HAP-1 (cell line): ENCODE results near the gene LAMC2.
A peak's percentile ranks its signal among the peaks of the same experiment; 100 is the strongest.

ENCODE experiments used
- DNase-seq, 2 experiments: peaks; one replicate each; pipeline ENCODE4 v3.0.0-alpha.2; 2016 to 2020; ENCODE audit warnings: low spot score in 2 of 2
- H3K27me3 ChIP-seq: fragments of 250-450 bp; sonication (Bioruptor Pico); 2 replicates; pipeline ENCODE4 v1.5.1; 2020; ENCODE audit warnings: low read depth, mild to moderate bottlenecking, moderate library complexity
- H3K36me3 ChIP-seq: fragments of 250-450 bp; sonication (Bioruptor Pico); replicated peaks from 2 replicates; pipeline ENCODE4 v1.5.1; 2020; ENCODE audit warnings: mild to moderate bottlenecking
- H3K4me1 ChIP-seq: fragments of 250-450 bp; sonication (Bioruptor Pico); 2 replicates; pipeline ENCODE4 v1.5.1; 2020; ENCODE audit warnings: mild to moderate bottlenecking
- H3K4me3 ChIP-seq: fragments of 250-450 bp; sonication (Bioruptor Pico); 2 replicates; pipeline ENCODE4 v1.5.1; 2020; ENCODE audit warnings: mild to moderate bottlenecking, moderate library complexity
- H3K9me3 ChIP-seq: fragments of 250-450 bp; sonication (Bioruptor Pico); 2 replicates; pipeline ENCODE4 v1.5.1; 2020; ENCODE audit warnings: mild to moderate bottlenecking, moderate library complexity
- in situ Hi-C: fragments of 300-500 bp; cut with MboI; formaldehyde crosslinking; loops from 3 replicates; pipeline ENCODE4 v1.14.3; 2020; ENCODE audit warnings: low sequenced_read_pairs, inconsistent platforms, mixed read lengths

Gene LAMC2

GRCh38 chr1:183248989-183249691 lies 63.1 kb downstream of the LAMC2 start:
- no peak for DNase-seq
- Histone ChIP-seq H3K4me3 (no peak overlapping the region), H3K36me3 (no peaks in the 10 kb centered on the region), H3K9me3 (peaks cover 4% of the 10 kb centered on the region; the same call in 1 of the 2 replicates), H3K4me1 (no peaks in the 10 kb centered on the region), H3K27me3 (peaks cover 3% of the 10 kb centered on the region; the same call in 1 of the 2 replicates)
- in situ Hi-C loops, result loop anchor here (25.0 kb wide), 1 partner anchor 287 kb away; the partner anchor contains the start of gene SHCBP1L

- H3K4me3 ChIP-seq, result no peak overlapping the region
- no peak for DNase-seq
- peaks cover 4% of the 10 kb centered on the region; the same call in 1 of the 2 replicates for H3K9me3 ChIP-seq
- peaks cover 3% of the 10 kb centered on the region; the same call in 1 of the 2 replicates for H3K27me3 ChIP-seq
- no peaks in the 10 kb centered on the region for H3K4me1 ChIP-seq
- no peaks in the 10 kb centered on the region for H3K36me3 ChIP-seq
- in situ Hi-C loops, result loop anchor here (25.0 kb wide), 1 partner anchor 288 kb away; the partner anchor contains the start of gene SHCBP1L
Measured at GRCh38 chr1:183249941-183250452, 63.9 kb downstream of the LAMC2 start.

- DNase-seq, result no peak
- in situ Hi-C loops, result no loop called here
- Histone ChIP-seq H3K4me3 (no peak overlapping the region), H3K4me1 (no peaks in the 10 kb centered on the region), H3K9me3 (peaks cover 4% of the 10 kb centered on the region; the same call in 1 of the 2 replicates), H3K27me3 (peaks cover 3% of the 10 kb centered on the region; the same call in 1 of the 2 replicates), H3K36me3 (no peaks in the 10 kb centered on the region)
Measured at GRCh38 chr1:183251101-183251958, 65.3 kb downstream of the LAMC2 start.

GRCh38 chr1:183251959-183252450 lies 65.9 kb downstream of the LAMC2 start:
- in situ Hi-C loops, result no loop called here
- peaks cover 3% of the 10 kb centered on the region; the same call in 1 of the 2 replicates for H3K27me3 ChIP-seq
- no peak overlapping the region for H3K4me3 ChIP-seq
- no peak for DNase-seq
- peaks cover 4% of the 10 kb centered on the region; the same call in 1 of the 2 replicates for H3K9me3 ChIP-seq
- no peaks in the 10 kb centered on the region for H3K36me3 ChIP-seq
- no peaks in the 10 kb centered on the region for H3K4me1 ChIP-seq

GRCh38 chr1:183255073-183255472 lies 69.0 kb downstream of the LAMC2 start:
- peaks cover 2% of the 10 kb centered on the region; the same call in 1 of the 2 replicates for H3K9me3 ChIP-seq
- in situ Hi-C loops, result no loop called here
- no peaks in the 10 kb centered on the region; the same call in 1 of the 2 replicates for H3K27me3 ChIP-seq
- no peak for DNase-seq
- no peaks in the 10 kb centered on the region for H3K4me1 ChIP-seq
- H3K36me3 ChIP-seq, result no peaks in the 10 kb centered on the region
- no peak overlapping the region for H3K4me3 ChIP-seq

GRCh38 chr1:183259924-183260323 lies 73.9 kb downstream of the LAMC2 start:
- Histone ChIP-seq H3K27me3 (peaks cover 3% of the 10 kb centered on the region), H3K4me1 (no peaks in the 10 kb centered on the region), H3K9me3 (no peaks in the 10 kb centered on the region), H3K4me3 (no peak overlapping the region), H3K36me3 (no peaks in the 10 kb centered on the region)
- DNase-seq, result no peak
- in situ Hi-C loops, result no loop called here

- H3K9me3 ChIP-seq, result no peaks in the 10 kb centered on the region
- no peaks in the 10 kb centered on the region for H3K4me1 ChIP-seq
- no peaks in the 10 kb centered on the region for H3K36me3 ChIP-seq
- no peak for DNase-seq
- H3K27me3 ChIP-seq, result peaks cover 3% of the 10 kb centered on the region
- no peak overlapping the region for H3K4me3 ChIP-seq
- in situ Hi-C loops, result no loop called here
Measured at GRCh38 chr1:183262628-183263200, 76.7 kb downstream of the LAMC2 start.

GRCh38 chr1:183263886-183264602 lies 78.0 kb downstream of the LAMC2 start:
- no peak for DNase-seq
- in situ Hi-C loops, result no loop called here
- no peaks in the 10 kb centered on the region for H3K4me1 ChIP-seq
- H3K4me3 ChIP-seq, result no peak overlapping the region
- H3K27me3 ChIP-seq, result peaks cover 3% of the 10 kb centered on the region; the same call in 1 of the 2 replicates
- H3K9me3 ChIP-seq, result no peaks in the 10 kb centered on the region
- no peaks in the 10 kb centered on the region for H3K36me3 ChIP-seq

GRCh38 chr1:183267646-183268431 lies 81.8 kb downstream of the LAMC2 start:
- in situ Hi-C loops, result no loop called here
- DNase-seq, result no peak
- no peaks in the 10 kb centered on the region for H3K27me3 ChIP-seq
- H3K36me3 ChIP-seq, result no peaks in the 10 kb centered on the region
- H3K4me1 ChIP-seq, result no peaks in the 10 kb centered on the region
- no peaks in the 10 kb centered on the region for H3K9me3 ChIP-seq
- no peak overlapping the region for H3K4me3 ChIP-seq

- in situ Hi-C loops, result no loop called here
- Histone ChIP-seq H3K4me1 (no peaks in the 10 kb centered on the region), H3K9me3 (no peaks in the 10 kb centered on the region), H3K4me3 (no peak overlapping the region), H3K36me3 (no peaks in the 10 kb centered on the region), H3K27me3 (no peaks in the 10 kb centered on the region)
- peak in 1 of 2 experiments; percentile 15 for DNase-seq
Measured at GRCh38 chr1:183270541-183271141, 84.6 kb downstream of the LAMC2 start.

- no peak for DNase-seq
- Histone ChIP-seq H3K36me3 (no peaks in the 10 kb centered on the region), H3K4me1 (no peaks in the 10 kb centered on the region), H3K9me3 (no peaks in the 10 kb centered on the region), H3K4me3 (no peak overlapping the region), H3K27me3 (no peaks in the 10 kb centered on the region)
- in situ Hi-C loops, result no loop called here
Measured at GRCh38 chr1:183272390-183272848, 86.4 kb downstream of the LAMC2 start.

GRCh38 chr1:183273300-183273699 lies 87.2 kb downstream of the LAMC2 start:
- Histone ChIP-seq H3K4me1 (no peaks in the 10 kb centered on the region), H3K4me3 (no peak overlapping the region), H3K9me3 (no peaks in the 10 kb centered on the region), H3K36me3 (no peaks in the 10 kb centered on the region), H3K27me3 (no peaks in the 10 kb centered on the region)
- in situ Hi-C loops, result no loop called here
- DNase-seq, result no peak
